Suppressor macrophage treated with lipopolysaccharide for 4 hours (primary cell): ENCODE data around the gene AATK.
"Not testable (repeated sequence)": the region's sequence is repeated elsewhere in the genome, so short reads cannot be mapped to it uniquely, and the experiment has no call there.

Experiments
- DNase-seq: peaks from one replicate; pipeline ENCODE4 v3.0.0-alpha.2; 2020

AATK gene

DNA sequence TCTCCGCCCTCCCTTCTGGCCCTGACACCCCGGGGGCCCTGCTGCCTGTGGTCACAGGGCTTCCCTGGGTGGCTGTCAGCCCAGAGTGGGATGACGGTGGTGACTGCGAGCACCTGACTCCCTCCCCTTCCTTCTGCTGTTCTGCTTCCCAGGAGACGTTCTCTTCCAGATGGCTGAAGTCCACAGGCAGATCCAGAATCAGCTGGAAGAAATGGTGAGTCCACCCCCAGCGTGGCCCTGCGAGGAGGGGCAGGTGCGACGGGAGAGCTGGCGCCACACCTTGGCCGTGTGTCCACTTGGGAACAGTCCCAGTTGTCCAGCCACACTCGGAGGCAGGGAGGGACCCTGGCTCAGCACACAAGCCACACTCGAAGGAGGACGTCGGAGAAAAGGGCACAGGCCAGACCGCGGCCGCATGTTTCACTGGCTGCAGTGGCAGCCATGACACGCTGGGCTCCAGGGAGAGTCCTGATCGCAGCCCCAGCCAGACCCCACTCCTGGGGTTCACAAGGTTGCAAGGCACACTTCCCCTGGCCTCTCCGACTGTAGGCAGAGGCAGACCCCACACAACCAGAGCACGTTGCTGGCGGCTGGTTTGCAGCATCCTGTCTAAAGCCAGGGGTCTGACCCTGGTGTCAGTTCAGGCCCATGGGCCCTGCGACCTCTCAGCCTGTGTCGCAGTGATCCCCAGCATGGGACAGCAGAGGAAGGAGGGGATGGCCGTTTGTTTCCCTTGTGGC, 81.2 kb downstream of the AATK start:
- no peak for DNase-seq

DNA sequence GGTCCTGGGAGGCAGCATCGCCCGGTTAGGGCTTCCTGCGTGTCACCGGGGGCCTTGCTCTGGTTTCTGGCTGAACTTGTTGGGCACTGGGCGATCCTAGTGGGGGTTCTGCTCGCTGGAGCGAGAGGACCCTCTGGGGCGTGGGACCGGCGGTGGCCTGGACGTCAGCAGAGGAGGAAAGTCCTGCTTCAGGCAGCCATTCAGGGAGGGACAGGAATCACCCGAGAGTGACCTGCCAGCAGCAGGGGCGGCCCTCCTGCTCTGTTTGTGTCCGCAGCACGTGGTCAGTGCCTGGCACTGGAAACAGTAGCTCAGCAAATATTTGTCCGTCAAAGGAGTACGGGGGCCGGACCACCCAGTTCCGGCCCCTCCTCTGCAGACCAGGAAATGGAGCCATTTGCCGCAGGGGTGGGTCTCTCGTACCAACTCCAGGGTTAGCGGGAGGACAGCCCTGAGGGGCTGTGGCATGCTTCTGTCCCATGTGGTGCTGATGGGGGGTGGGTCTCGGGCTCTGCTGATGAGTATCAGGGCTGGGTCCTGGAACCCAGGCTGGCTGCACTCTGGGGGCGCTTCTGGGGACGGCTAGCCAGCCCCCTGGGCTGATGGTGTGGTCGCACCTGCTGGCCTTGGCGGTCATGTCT, 82.8 kb downstream of the AATK start:
- no peak for DNase-seq

- DNase-seq, result no peak
Measured at GRCh38 chr17:81082177-81083073, 83.6 kb downstream of the AATK start.

GRCh38 chr17:81081222-81082176, 84.5 kb downstream of the AATK start:
- DNase-seq, result no peak

DNA sequence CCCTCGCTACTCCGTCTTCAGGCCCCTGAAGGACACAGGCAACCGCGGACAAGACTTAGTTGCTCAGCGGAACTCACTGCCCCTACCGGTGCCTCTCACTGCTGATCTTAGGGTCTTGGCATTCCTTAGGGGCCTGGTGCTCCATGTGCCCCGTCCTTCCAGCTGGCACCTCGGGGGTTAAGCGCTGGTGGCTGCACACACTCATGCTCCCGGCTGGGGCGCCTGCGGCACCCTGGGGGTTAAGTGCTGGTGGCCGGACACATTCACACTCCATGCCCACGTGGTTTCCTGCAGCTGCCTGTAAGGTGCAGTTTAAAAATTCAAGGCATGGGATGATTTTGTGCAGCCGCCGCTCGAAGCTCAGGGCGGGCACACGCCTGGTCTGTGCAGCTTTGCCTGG, 86.0 kb downstream of the AATK start:
- DNase-seq, result no peak

DNA sequence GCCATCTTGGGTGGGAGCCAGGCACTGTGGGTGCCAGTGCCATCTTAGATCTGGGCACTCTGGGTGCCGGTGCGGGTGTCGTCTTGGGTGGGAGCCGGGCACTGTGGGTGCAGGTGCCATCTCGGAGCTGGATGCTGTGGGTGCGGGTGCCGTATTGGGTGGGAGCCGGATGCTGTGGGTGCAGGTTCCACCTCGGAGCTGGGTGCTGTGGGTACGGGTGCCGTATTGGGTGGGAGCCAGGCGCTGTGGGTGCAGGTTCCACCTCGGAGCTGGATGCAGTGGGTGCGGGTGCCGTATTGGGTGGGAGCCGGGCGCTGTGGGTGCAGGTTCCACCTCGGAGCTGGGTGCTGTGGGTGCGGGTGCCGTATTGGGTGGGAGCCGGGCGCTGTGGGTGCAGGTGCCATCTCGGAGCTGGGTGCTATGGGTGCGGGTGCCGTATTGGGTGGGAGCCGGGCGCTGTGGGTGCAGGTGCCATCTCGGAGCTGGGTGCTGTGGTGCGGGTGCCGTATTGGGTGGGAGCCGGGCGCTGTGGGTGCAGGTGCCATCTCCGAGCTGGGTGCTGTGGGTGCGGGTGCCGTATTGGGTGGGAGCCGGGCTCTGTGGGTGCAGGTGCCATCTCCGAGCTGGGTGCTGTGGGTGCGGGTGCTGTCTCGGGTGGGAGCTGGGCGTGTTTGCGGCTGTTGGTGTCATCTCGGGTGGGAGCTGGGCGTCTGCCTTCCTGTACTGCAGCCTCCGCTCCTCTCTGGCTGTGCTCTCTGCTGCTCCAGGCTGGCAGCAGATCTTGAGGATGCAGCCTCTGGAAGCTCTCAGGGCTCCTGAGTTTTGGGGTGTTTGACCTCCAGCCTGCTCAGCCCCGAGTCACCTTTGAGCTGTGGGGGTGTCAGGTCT, 87.8 kb downstream of the AATK start:
- DNase-seq, result not testable (repeated sequence)

DNA sequence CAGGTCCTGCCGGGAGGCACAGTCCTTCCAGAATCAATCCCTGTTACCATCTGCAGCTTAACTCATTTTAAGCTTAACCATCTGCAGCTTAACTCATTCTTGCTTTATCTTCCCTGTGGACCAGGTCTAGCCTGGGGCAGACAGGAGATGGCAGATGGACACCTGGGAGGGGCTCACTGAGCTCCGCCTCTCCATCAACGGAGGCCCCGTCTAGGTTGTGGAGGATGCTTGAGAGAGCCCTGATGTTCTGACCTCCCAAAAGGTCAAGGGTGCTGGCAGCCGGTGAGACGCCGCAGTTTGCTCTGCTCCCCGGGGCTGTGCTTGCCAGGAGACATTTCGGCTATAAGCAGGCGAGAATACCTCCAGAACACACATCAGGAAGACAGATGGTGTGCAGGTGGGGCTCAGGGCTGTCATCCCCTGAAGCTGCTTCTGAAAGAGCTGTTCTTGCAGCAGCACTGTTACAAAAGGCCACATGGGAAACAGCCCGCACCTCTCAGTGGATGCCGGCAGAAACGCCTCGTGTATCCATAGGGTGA, 89.8 kb downstream of the AATK start:
- DNase-seq, result no peak

DNA sequence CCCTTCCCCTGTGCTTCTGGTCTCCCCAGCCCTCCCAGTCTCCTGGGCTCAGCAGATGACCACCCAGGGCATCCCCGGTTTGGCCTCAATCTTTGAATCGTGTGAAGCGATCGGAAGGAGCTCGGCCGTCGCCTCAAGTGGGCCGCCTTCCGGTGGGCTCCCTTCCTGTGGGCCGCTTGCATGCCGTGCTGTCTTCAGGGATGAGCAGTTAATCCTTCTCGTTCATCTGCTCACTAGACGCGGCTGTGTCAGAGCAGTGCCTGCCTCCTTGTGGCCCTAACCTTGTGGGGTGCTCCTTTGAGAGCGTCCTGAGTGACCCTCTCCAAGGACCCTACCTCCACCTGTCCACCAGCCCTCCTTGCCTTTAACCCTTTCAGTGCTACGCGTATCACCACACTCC, 90.7 kb downstream of the AATK start:
- no peak for DNase-seq

DNA sequence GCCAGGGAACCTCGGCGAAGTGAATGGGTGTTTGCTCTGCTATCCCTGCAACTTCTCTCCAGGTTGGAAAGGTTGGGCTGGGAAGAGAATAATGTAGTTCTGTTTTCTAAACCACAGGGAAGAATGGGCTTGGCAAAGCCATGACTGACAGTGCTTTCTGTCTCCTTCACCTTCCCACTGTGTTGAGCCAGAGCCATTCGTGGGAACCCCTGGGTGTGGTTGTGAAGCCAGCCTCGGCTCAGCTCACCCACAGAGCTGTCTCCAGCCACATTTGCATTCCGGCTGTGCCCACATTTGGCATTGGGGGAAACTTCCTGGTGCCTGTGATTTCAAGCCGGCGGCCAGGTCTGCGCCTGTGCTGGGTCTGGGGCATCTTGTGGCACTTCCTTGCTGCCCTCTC, 91.1 kb downstream of the AATK start:
- DNase-seq, result no peak

- no peak for DNase-seq
Measured at GRCh38 chr17:81073967-81074839, 91.8 kb downstream of the AATK start.

- DNase-seq, result no peak
Measured at GRCh38 chr17:81071761-81072741, 94.0 kb downstream of the AATK start.

DNA sequence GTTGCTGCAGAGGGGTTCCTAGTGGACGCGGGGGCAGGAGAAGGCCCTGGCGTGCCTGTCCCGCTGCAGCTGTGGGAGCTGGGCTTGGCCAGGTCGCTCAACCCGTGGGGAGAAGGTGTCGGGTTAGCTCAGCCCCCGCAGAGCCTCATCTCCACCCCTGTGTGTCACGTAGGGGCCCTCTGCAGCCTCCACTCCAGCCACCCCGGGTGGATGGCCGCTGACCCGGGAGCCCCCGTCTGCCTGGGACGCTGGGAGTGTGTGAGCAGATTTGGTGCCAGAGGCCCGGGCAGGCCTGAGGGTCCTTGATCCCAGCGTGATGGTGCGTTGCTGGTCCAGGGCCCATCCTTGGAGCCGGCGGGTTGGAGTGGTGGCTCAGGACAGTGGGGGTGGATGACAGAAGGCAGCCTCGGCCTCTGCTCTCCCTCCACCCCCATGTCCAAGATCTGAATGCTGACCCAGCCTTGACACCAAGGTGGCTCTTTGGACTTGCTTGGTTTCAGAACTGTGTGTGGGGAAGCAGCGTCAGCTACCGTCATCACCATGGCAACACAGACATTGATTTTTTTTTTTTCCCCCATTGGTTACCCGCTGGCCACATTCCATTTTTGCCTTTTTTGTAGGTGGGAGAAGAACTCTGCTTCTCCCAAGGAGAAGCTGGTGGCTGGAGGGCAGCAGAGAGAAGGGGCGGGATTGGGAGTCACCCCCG, 95.3 kb downstream of the AATK start:
- no peak for DNase-seq

GRCh38 chr17:81069135-81069645, 96.8 kb downstream of the AATK start:
- no peak for DNase-seq

DNA sequence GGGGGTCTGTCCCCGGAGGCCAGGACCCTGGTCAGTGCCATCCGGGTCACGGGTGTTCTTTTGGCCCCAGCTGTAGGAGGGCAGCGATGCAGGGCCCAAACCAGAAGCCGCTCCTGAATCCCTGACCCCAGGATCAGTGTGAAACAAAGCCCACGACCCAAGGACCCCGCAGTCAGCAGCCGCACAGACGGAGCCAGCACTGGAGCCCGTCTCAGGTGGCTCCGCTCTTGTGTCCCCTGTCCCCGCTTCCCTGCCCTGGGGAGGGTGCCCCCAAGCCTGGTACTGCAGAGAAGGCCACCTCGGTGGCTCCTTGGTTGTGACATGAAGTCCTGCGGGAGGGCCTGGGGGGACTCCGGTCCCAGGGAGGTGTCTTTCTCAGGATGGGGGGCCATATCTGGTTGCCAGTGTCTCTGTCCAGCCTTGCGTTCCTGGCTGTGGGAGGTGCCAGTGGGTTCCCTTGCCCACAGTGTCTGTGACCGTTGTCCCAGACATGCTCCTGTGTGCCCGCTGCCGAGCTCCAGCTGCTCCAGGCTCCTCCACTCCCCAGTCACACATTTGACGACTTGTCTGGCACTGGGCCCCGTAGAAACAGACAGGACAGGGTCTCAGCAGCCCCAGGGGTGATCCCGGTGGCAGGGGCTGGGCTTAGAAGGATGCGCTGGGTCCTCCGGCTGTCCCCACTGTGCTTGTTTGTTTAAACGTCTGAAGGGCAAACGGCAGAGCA, 97.4 kb downstream of the AATK start:
- DNase-seq, result no peak

DNA sequence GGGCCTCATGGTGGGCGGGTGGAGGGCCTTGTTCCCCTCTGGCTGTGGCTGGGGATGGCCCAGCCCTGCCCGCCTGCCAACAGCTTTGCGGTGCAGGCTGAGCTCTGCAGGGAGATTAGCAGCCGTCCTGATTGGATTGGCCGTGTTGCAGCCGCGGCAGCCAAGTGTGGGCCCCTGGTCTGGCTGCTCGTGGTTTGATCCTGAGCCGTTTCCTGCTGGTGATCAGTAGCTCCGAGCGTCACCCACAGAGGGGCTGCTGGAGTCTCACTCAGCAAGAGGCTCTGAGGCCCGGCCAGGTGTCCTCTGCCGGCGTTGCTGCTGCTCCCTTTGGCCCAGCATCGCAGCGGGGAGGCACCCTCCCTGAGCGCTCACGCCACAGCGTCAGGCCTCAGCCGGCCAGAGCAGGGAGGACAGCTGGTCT, 98.6 kb downstream of the AATK start:
- DNase-seq, result no peak
